ENCODE results near the gene SERPINA3.

DNA sequence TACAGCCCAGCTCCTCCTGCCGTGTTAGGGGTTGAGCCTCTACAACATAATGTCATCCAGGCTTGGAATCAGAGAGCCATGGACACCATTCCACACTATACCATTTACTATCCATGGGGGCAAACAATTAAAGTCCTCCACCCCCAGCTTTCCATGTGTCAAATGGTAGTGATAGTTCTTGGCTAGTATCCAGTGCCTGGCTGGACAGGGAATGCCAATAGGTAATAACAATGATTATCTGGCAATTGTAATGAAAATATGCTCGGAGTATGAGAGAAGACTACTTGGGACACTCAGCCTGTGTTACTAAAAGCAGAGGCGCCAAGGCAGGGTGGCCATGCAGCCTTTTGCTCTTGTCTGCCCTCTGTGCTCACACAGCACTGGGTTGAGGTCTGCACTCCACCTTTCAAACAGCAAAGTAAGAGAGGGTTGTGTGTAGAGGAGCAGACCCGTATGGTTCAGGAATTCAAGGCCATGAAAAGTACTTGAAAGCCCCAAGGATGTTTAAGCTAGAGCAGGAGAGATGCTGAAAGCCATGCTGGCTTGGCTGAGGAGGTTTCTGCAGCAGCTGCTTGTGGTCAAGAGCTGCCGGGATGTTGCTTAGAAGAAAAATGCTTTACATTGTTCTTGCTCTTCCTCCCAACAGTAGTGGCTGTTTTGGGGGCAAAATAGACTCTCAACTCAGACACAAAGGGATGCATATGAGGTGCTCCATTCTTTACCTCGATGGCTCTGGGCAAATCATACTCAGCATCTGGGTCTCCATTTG, 10.6 kb downstream of the SERPINA3 start:
- TF ChIP-seq POLR2AphosphoS5 (IDR thresholded peaks at IDR 0.05; ENCODE audit: low read depth, low read length) (no peak), FOXP2 (optimal IDR thresholded peaks at IDR 0.05; ENCODE audit: borderline replicate concordance, extremely low read depth, extremely low read length, insufficient read depth) (no peak)
- TF ChIP-seq, protein P1, sequence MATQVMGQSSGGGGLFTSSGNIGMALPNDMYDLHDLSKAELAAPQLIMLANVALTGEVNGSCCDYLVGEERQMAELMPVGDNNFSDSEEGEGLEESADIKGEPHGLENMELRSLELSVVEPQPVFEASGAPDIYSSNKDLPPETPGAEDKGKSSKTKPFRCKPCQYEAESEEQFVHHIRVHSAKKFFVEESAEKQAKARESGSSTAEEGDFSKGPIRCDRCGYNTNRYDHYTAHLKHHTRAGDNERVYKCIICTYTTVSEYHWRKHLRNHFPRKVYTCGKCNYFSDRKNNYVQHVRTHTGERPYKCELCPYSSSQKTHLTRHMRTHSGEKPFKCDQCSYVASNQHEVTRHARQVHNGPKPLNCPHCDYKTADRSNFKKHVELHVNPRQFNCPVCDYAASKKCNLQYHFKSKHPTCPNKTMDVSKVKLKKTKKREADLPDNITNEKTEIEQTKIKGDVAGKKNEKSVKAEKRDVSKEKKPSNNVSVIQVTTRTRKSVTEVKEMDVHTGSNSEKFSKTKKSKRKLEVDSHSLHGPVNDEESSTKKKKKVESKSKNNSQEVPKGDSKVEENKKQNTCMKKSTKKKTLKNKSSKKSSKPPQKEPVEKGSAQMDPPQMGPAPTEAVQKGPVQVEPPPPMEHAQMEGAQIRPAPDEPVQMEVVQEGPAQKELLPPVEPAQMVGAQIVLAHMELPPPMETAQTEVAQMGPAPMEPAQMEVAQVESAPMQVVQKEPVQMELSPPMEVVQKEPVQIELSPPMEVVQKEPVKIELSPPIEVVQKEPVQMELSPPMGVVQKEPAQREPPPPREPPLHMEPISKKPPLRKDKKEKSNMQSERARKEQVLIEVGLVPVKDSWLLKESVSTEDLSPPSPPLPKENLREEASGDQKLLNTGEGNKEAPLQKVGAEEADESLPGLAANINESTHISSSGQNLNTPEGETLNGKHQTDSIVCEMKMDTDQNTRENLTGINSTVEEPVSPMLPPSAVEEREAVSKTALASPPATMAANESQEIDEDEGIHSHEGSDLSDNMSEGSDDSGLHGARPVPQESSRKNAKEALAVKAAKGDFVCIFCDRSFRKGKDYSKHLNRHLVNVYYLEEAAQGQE (IDR thresholded peaks at IDR 0.05; ENCODE audit: insufficient read depth in 1 of 2, low read depth in 2 of 2, low read length in 2 of 2), result no peak
